ENCODE measurements around the gene MED1.

The MED1 gene

DNA sequence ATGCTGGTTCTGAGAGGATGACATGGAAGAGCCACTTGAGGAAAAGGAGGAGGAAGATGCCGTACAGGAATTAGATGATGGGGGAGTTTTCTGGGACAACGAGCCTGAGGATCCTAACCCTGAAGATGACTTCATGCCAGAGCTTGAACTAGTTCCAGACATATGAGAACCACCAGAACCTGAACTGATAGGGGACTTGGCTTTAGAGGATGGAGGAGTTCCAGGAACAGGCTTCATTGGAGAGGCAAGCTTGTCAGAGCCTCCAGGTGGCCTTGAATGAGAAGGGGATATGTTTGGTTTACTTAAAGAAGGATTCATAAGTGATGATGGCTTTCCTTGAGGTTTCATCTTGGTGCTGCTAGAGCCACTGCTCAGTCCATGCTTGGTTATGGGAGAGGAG is 42.7 kb downstream of the MED1 start:
- Histone ChIP-seq H3K27ac (ENCODE audit: low read depth, low read length) (no peak overlapping the region), H2BK120ac (ENCODE audit: insufficient read depth, low read length, poor library complexity) (no peak overlapping the region), H3K9me3 (ENCODE audit: insufficient read depth, low read depth, low read length) (no peaks in the 10 kb centered on the region), H4K12ac (ENCODE audit: low read depth, low read length) (no peak overlapping the region), H3K79me2 (ENCODE audit: control insufficient read depth, insufficient read depth, low read length, poor library complexity) (no peaks in the 10 kb centered on the region), H2AK5ac (ENCODE audit: low read length) (no peak overlapping the region), H3K9ac (ENCODE audit: low read length) (no peak overlapping the region), H3K14ac (ENCODE audit: low read length) (no peak overlapping the region), H3K4me3 (ENCODE audit: low read depth, low read length) (no peak overlapping the region), H2AFZ (ENCODE audit: insufficient read depth, low read length, poor library complexity) (no peak overlapping the region), H2BK12ac (ENCODE audit: low read length) (no peak overlapping the region), H3K36me3 (ENCODE audit: control insufficient read depth in 1 of 2, insufficient read depth in 2 of 2, low read length in 2 of 2) (peaks cover 34 to 48% of the 10 kb centered on the region in 2 experiments), H4K91ac (ENCODE audit: low read depth, low read length) (no peak overlapping the region), H3K4me1 (ENCODE audit: control insufficient read depth in 1 of 2, insufficient read depth in 2 of 2, low read length in 2 of 2) (no peaks in the 10 kb centered on the region), H3K79me1 (ENCODE audit: low read length) (no peaks in the 10 kb centered on the region), H4K8ac (ENCODE audit: low read depth, low read length) (no peak overlapping the region), H3K18ac (ENCODE audit: low read length) (no peak overlapping the region), H2BK5ac (ENCODE audit: low read depth, low read length, poor library complexity) (no peak overlapping the region), H3K4ac (ENCODE audit: low read depth, low read length) (no peak overlapping the region), H3K4me2 (ENCODE audit: low read length) (no peak overlapping the region), H3K23ac (ENCODE audit: low read length) (no peak overlapping the region), H3K27me3 (ENCODE audit: insufficient read depth, low read length) (no peaks in the 10 kb centered on the region)
- WGBS (ENCODE audit: extremely low coverage, insufficient coverage, insufficient read length) = no CpG with 5 or more reads among the region's 2 CpGs
- DNase-seq = no peak

DNA sequence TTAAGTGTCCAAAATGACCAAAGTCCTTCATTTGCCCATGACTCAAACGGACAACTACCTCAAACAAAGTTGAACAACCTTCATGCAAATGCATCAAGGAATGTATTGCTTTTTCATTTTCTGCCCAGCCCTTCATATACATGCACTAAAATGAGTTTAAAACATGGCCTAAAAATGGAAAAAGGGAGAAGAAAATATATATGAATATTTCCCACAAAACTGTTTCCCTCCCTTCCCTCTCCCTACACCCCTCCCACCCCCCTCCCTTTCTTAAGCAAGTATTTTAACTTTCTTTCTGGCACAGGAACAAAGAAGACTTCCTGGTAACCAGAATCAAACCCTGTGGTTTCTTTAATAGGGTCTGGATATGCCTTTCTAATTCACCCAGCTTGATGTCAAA is 44.1 kb downstream of the MED1 start:
- Histone ChIP-seq H3K18ac (ENCODE audit: low read length) (no peak overlapping the region), H2AK5ac (ENCODE audit: low read length) (no peak overlapping the region), H3K4me1 (ENCODE audit: control insufficient read depth in 1 of 2, insufficient read depth in 2 of 2, low read length in 2 of 2) (no peaks in the 10 kb centered on the region), H3K4me2 (ENCODE audit: low read length) (no peak overlapping the region), H2BK5ac (ENCODE audit: low read depth, low read length, poor library complexity) (no peak overlapping the region), H3K79me2 (ENCODE audit: control insufficient read depth, insufficient read depth, low read length, poor library complexity) (no peaks in the 10 kb centered on the region), H3K4me3 (ENCODE audit: low read depth, low read length) (no peak overlapping the region), H4K12ac (ENCODE audit: low read depth, low read length) (no peak overlapping the region), H4K91ac (ENCODE audit: low read depth, low read length) (no peak overlapping the region), H3K27ac (ENCODE audit: low read depth, low read length) (no peak overlapping the region), H2BK120ac (ENCODE audit: insufficient read depth, low read length, poor library complexity) (no peak overlapping the region), H3K9ac (ENCODE audit: low read length) (no peak overlapping the region), H3K27me3 (ENCODE audit: insufficient read depth, low read length) (no peaks in the 10 kb centered on the region), H3K36me3 (ENCODE audit: control insufficient read depth in 1 of 2, insufficient read depth in 2 of 2, low read length in 2 of 2) (peaks cover 31 to 41% of the 10 kb centered on the region in 2 experiments), H3K14ac (ENCODE audit: low read length) (no peak overlapping the region), H3K4ac (ENCODE audit: low read depth, low read length) (no peak overlapping the region), H2BK12ac (ENCODE audit: low read length) (no peak overlapping the region), H4K8ac (ENCODE audit: low read depth, low read length) (no peak overlapping the region), H3K23ac (ENCODE audit: low read length) (no peak overlapping the region), H3K9me3 (ENCODE audit: insufficient read depth, low read depth, low read length) (no peaks in the 10 kb centered on the region), H2AFZ (ENCODE audit: insufficient read depth, low read length, poor library complexity) (no peak overlapping the region), H3K79me1 (ENCODE audit: low read length) (peaks cover under 1% of the 10 kb centered on the region)
- no peak for DNase-seq
- WGBS (ENCODE audit: extremely low coverage, insufficient coverage, insufficient read length) = no CpG with 5 or more reads among the region's 1 CpG

DNA sequence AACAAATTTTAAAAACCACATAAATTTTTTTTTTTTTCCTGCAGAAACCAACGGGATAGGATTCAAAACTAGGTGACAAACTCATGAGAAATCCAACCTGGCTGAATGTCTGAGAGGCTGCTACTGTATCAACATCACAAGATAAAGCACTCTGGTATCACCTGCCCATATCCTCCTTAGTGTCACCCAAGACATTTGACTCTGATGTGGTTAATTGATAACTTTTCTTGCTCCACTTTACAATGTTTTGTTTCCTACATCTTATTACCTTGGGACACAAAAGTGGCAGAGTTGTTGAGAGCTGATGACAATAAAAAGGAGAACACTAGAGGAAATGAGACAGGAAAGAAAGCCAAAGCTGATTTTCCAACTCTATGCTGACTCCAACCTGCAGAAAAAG is 45.6 kb downstream of the MED1 start:
- H2BK5ac ChIP-seq (ENCODE audit: low read depth, low read length, poor library complexity) = no peak overlapping the region
- H3K23ac ChIP-seq (ENCODE audit: low read length) = no peak overlapping the region
- H3K27me3 ChIP-seq (ENCODE audit: insufficient read depth, low read length) = no peaks in the 10 kb centered on the region
- peaks cover 8% of the 10 kb centered on the region for H3K79me1 ChIP-seq (ENCODE audit: low read length)
- no peak overlapping the region for H2BK12ac ChIP-seq (ENCODE audit: low read length)
- H3K27ac ChIP-seq (ENCODE audit: low read depth, low read length) = no peak overlapping the region
- no peak overlapping the region for H2BK120ac ChIP-seq (ENCODE audit: insufficient read depth, low read length, poor library complexity)
- peaks cover 0 to 4% of the 10 kb centered on the region in 2 experiments for H3K4me1 ChIP-seq (ENCODE audit: control insufficient read depth in 1 of 2, insufficient read depth in 2 of 2, low read length in 2 of 2)
- no peak overlapping the region for H3K9ac ChIP-seq (ENCODE audit: low read length)
- H4K91ac ChIP-seq (ENCODE audit: low read depth, low read length) = no peak overlapping the region
- H3K18ac ChIP-seq (ENCODE audit: low read length) = no peak overlapping the region
- H3K79me2 ChIP-seq (ENCODE audit: control insufficient read depth, insufficient read depth, low read length, poor library complexity) = peaks cover 2% of the 10 kb centered on the region
- DNase-seq = no peak
- no peak overlapping the region for H3K4me2 ChIP-seq (ENCODE audit: low read length)
- peaks cover 21 to 33% of the 10 kb centered on the region in 2 experiments for H3K36me3 ChIP-seq (ENCODE audit: control insufficient read depth in 1 of 2, insufficient read depth in 2 of 2, low read length in 2 of 2)
- H3K4me3 ChIP-seq (ENCODE audit: low read depth, low read length) = no peak overlapping the region
- no peak overlapping the region for H4K12ac ChIP-seq (ENCODE audit: low read depth, low read length)
- no peak overlapping the region for H2AK5ac ChIP-seq (ENCODE audit: low read length)
- H3K4ac ChIP-seq (ENCODE audit: low read depth, low read length) = no peak overlapping the region
- H3K14ac ChIP-seq (ENCODE audit: low read length) = no peak overlapping the region
- H2AFZ ChIP-seq (ENCODE audit: insufficient read depth, low read length, poor library complexity) = no peak overlapping the region
- H4K8ac ChIP-seq (ENCODE audit: low read depth, low read length) = no peak overlapping the region
- H3K9me3 ChIP-seq (ENCODE audit: insufficient read depth, low read depth, low read length) = no peaks in the 10 kb centered on the region
- no CpG with 5 or more reads among the region's 1 CpG for WGBS (ENCODE audit: extremely low coverage, insufficient coverage, insufficient read length)

DNA sequence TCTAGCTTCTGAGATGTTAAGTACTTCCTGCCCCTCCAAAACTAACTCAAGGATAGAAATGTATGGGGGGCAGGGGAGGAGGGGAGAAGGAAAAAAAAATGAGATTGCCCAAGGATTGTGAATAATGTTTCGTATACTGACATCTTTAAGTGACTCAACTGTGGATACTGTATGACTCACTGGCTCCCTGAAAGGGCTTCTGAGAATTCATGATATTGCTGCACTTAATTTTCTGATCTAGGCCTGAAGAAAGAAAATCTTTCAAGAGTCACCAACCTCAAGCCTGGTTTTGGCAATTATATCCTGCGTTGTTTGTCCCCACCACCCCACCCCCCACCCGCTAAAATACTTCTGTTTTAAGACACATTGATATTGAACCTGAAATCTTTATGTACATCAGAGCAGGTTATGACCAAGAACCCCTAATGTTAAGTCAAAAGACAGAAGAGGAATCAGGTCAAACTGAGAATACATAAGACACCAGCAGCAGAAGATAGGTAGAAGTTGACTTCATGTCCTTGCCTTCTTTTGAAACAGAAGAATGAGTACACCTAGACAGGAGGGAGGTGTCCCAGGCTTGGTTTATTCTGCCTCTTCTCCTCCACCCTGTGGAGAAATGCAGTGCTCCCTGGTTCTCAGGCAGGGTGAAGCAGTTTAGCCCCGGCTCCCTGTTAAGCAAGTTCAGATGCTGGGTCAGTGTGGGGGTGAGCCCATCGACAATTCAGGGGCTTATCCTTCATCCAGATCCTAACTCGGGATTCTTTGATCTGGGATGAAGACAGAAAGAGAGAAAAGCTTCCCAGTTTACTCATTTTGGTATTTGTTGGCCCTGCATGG is 46.3 kb downstream of the MED1 start:
- no peak overlapping the region for H4K12ac ChIP-seq (ENCODE audit: low read depth, low read length)
- peaks cover 0 to 7% of the 10 kb centered on the region in 2 experiments for H3K4me1 ChIP-seq (ENCODE audit: control insufficient read depth in 1 of 2, insufficient read depth in 2 of 2, low read length in 2 of 2)
- H3K18ac ChIP-seq (ENCODE audit: low read length) = no peak overlapping the region
- no peak overlapping the region for H2AFZ ChIP-seq (ENCODE audit: insufficient read depth, low read length, poor library complexity)
- no CpG with 5 or more reads among the region's 6 CpGs for WGBS (ENCODE audit: extremely low coverage, insufficient coverage, insufficient read length)
- H3K4ac ChIP-seq (ENCODE audit: low read depth, low read length) = no peak overlapping the region
- no peak overlapping the region for H3K4me3 ChIP-seq (ENCODE audit: low read depth, low read length)
- no peak overlapping the region for H4K91ac ChIP-seq (ENCODE audit: low read depth, low read length)
- no peak overlapping the region for H2AK5ac ChIP-seq (ENCODE audit: low read length)
- H3K27ac ChIP-seq (ENCODE audit: low read depth, low read length) = no peak overlapping the region
- H3K4me2 ChIP-seq (ENCODE audit: low read length) = no peak overlapping the region
- peaks cover 2% of the 10 kb centered on the region for H3K79me2 ChIP-seq (ENCODE audit: control insufficient read depth, insufficient read depth, low read length, poor library complexity)
- H3K27me3 ChIP-seq (ENCODE audit: insufficient read depth, low read length) = no peaks in the 10 kb centered on the region
- no peak overlapping the region for H2BK12ac ChIP-seq (ENCODE audit: low read length)
- DNase-seq = peak; percentile 23 to 44
- H2BK120ac ChIP-seq (ENCODE audit: insufficient read depth, low read length, poor library complexity) = no peak overlapping the region
- H3K9me3 ChIP-seq (ENCODE audit: insufficient read depth, low read depth, low read length) = no peaks in the 10 kb centered on the region
- H3K79me1 ChIP-seq (ENCODE audit: low read length) = peaks cover 8% of the 10 kb centered on the region
- no peak overlapping the region for H2BK5ac ChIP-seq (ENCODE audit: low read depth, low read length, poor library complexity)
- no peak overlapping the region for H3K23ac ChIP-seq (ENCODE audit: low read length)
- no peak overlapping the region for H3K14ac ChIP-seq (ENCODE audit: low read length)
- no peak overlapping the region for H4K8ac ChIP-seq (ENCODE audit: low read depth, low read length)
- peaks cover 15 to 26% of the 10 kb centered on the region in 2 experiments for H3K36me3 ChIP-seq (ENCODE audit: control insufficient read depth in 1 of 2, insufficient read depth in 2 of 2, low read length in 2 of 2)
- H3K9ac ChIP-seq (ENCODE audit: low read length) = no peak overlapping the region
